HAP-1 (cell line): ENCODE measurements around the gene C1orf232.

Source experiments
- DNase-seq, 2 experiments: peaks; one replicate each; pipeline ENCODE4 v3.0.0-alpha.2; 2016 to 2020; ENCODE audit warnings: low spot score in 2 of 2
- H3K27me3 ChIP-seq: fragments of 250-450 bp; sonication (Bioruptor Pico); 2 replicates; pipeline ENCODE4 v1.5.1; 2020; ENCODE audit warnings: low read depth, mild to moderate bottlenecking, moderate library complexity
- H3K36me3 ChIP-seq: fragments of 250-450 bp; sonication (Bioruptor Pico); replicated peaks from 2 replicates; pipeline ENCODE4 v1.5.1; 2020; ENCODE audit warnings: mild to moderate bottlenecking
- H3K4me1 ChIP-seq: fragments of 250-450 bp; sonication (Bioruptor Pico); 2 replicates; pipeline ENCODE4 v1.5.1; 2020; ENCODE audit warnings: mild to moderate bottlenecking
- H3K4me3 ChIP-seq: fragments of 250-450 bp; sonication (Bioruptor Pico); 2 replicates; pipeline ENCODE4 v1.5.1; 2020; ENCODE audit warnings: mild to moderate bottlenecking, moderate library complexity
- H3K9me3 ChIP-seq: fragments of 250-450 bp; sonication (Bioruptor Pico); 2 replicates; pipeline ENCODE4 v1.5.1; 2020; ENCODE audit warnings: mild to moderate bottlenecking, moderate library complexity
- in situ Hi-C: fragments of 300-500 bp; cut with MboI; formaldehyde crosslinking; loops from 3 replicates; pipeline ENCODE4 v1.14.3; 2020; ENCODE audit warnings: low sequenced_read_pairs, inconsistent platforms, mixed read lengths

C1orf232 gene

GRCh38 chr1:26168410-26169197, at the start of gene C1orf232:
C1orf232 (minus strand) TSS chr1:26168963; CDS start chr1:26168499, 464 bp downstream.
- peak within 1 kb of the TSS; percentile 98 for H3K4me3 ChIP-seq
- peaks cover 26% of the 10 kb centered on the region for H3K4me1 ChIP-seq
- no peaks in the 10 kb centered on the region for H3K9me3 ChIP-seq
- H3K27me3 ChIP-seq, result no peaks in the 10 kb centered on the region
- in situ Hi-C loops, result no loop called here
- peaks cover 16% of the 10 kb centered on the region for H3K36me3 ChIP-seq
- peak; percentile 29 to 61 for DNase-seq

GRCh38 chr1:26215246-26215645, 46.5 kb upstream of the C1orf232 start:
- Histone ChIP-seq H3K4me1 (peaks cover 9% of the 10 kb centered on the region), H3K27me3 (no peaks in the 10 kb centered on the region), H3K4me3 (no peak overlapping the region), H3K9me3 (no peaks in the 10 kb centered on the region), H3K36me3 (no peaks in the 10 kb centered on the region)
- in situ Hi-C loops, result no loop called here
- DNase-seq, result no peak

GRCh38 chr1:26213335-26213905, 44.7 kb upstream of the C1orf232 start:
- in situ Hi-C loops, result no loop called here
- no peak for DNase-seq
- Histone ChIP-seq H3K4me3 (no peak overlapping the region), H3K4me1 (peaks cover 9% of the 10 kb centered on the region), H3K27me3 (no peaks in the 10 kb centered on the region), H3K9me3 (no peaks in the 10 kb centered on the region), H3K36me3 (no peaks in the 10 kb centered on the region)

GRCh38 chr1:26212726-26213125, 44.0 kb upstream of the C1orf232 start:
- Histone ChIP-seq H3K4me1 (peaks cover 9% of the 10 kb centered on the region), H3K36me3 (no peaks in the 10 kb centered on the region), H3K27me3 (no peaks in the 10 kb centered on the region), H3K9me3 (no peaks in the 10 kb centered on the region), H3K4me3 (no peak overlapping the region)
- DNase-seq, result no peak
- in situ Hi-C loops, result no loop called here

GRCh38 chr1:26210147-26210870, 41.5 kb upstream of the C1orf232 start:
- H3K4me3 ChIP-seq, result no peak overlapping the region
- no peaks in the 10 kb centered on the region for H3K4me1 ChIP-seq
- in situ Hi-C loops, result no loop called here
- DNase-seq, result no peak
- H3K27me3 ChIP-seq, result no peaks in the 10 kb centered on the region
- H3K9me3 ChIP-seq, result no peaks in the 10 kb centered on the region
- H3K36me3 ChIP-seq, result no peaks in the 10 kb centered on the region

- no peaks in the 10 kb centered on the region for H3K27me3 ChIP-seq
- H3K4me3 ChIP-seq, result no peak overlapping the region
- no peaks in the 10 kb centered on the region for H3K36me3 ChIP-seq
- in situ Hi-C loops, result no loop called here
- DNase-seq, result no peak
- H3K9me3 ChIP-seq, result no peaks in the 10 kb centered on the region
- no peaks in the 10 kb centered on the region for H3K4me1 ChIP-seq
These were observed 35.0 kb upstream of the C1orf232 start for GRCh38 chr1:26203642-26204318.

GRCh38 chr1:26200413-26200812, 31.6 kb upstream of the C1orf232 start:
- Histone ChIP-seq H3K9me3 (no peaks in the 10 kb centered on the region), H3K36me3 (no peaks in the 10 kb centered on the region), H3K4me1 (no peaks in the 10 kb centered on the region), H3K27me3 (no peaks in the 10 kb centered on the region), H3K4me3 (no peak overlapping the region)
- DNase-seq, result no peak
- in situ Hi-C loops, result no loop called here

- no peak for DNase-seq
- in situ Hi-C loops, result no loop called here
- Histone ChIP-seq H3K9me3 (no peaks in the 10 kb centered on the region), H3K4me3 (no peak overlapping the region), H3K4me1 (no peaks in the 10 kb centered on the region), H3K27me3 (no peaks in the 10 kb centered on the region), H3K36me3 (no peaks in the 10 kb centered on the region)
These were observed 29.1 kb upstream of the C1orf232 start for GRCh38 chr1:26197813-26198212.

- in situ Hi-C loops, result no loop called here
- Histone ChIP-seq H3K36me3 (no peaks in the 10 kb centered on the region), H3K4me3 (no peak overlapping the region), H3K27me3 (no peaks in the 10 kb centered on the region), H3K4me1 (no peaks in the 10 kb centered on the region), H3K9me3 (no peaks in the 10 kb centered on the region)
- DNase-seq, result no peak
These were observed 28.5 kb upstream of the C1orf232 start for GRCh38 chr1:26197301-26197700.

- in situ Hi-C loops, result no loop called here
- no peaks in the 10 kb centered on the region for H3K27me3 ChIP-seq
These were observed 27.0 kb upstream of the C1orf232 start for GRCh38 chr1:26195805-26196204.

GRCh38 chr1:26191739-26192138, 23.0 kb upstream of the C1orf232 start:
- Histone ChIP-seq H3K9me3 (no peaks in the 10 kb centered on the region), H3K4me1 (no peaks in the 10 kb centered on the region), H3K36me3 (no peaks in the 10 kb centered on the region), H3K27me3 (no peaks in the 10 kb centered on the region), H3K4me3 (no peak overlapping the region)
- no peak for DNase-seq
- in situ Hi-C loops, result no loop called here

More at GRCh38 chr1:26195805-26196204, 27.0 kb upstream of the C1orf232 start:
- H3K36me3 ChIP-seq, result no peaks in the 10 kb centered on the region
- H3K9me3 ChIP-seq, result no peaks in the 10 kb centered on the region
- no peaks in the 10 kb centered on the region for H3K4me1 ChIP-seq
- DNase-seq, result no peak
- no peak overlapping the region for H3K4me3 ChIP-seq

GRCh38 chr1:26190373-26190987, 21.7 kb upstream of the C1orf232 start, which contains the start of gene CATSPER4:
CATSPER4 (plus strand) TSS chr1:26190602; CDS start chr1:26190628, 26 bp downstream.
- in situ Hi-C loops, result no loop called here

GRCh38 chr1:26189751-26190275, 21.1 kb upstream of the C1orf232 start:
- H3K36me3 ChIP-seq, result no peaks in the 10 kb centered on the region
- in situ Hi-C loops, result no loop called here
- H3K27me3 ChIP-seq, result no peaks in the 10 kb centered on the region
- H3K4me1 ChIP-seq, result no peaks in the 10 kb centered on the region
- H3K4me3 ChIP-seq, result no peak overlapping the region
- DNase-seq, result no peak
- H3K9me3 ChIP-seq, result no peaks in the 10 kb centered on the region

More at GRCh38 chr1:26190373-26190987, 21.7 kb upstream of the C1orf232 start, which contains the start of gene CATSPER4:
- no peaks in the 10 kb centered on the region for H3K9me3 ChIP-seq
- no peaks in the 10 kb centered on the region for H3K4me1 ChIP-seq
- peak; percentile 34 to 66 for DNase-seq
- H3K36me3 ChIP-seq, result no peaks in the 10 kb centered on the region
- no peaks in the 10 kb centered on the region for H3K27me3 ChIP-seq
- H3K4me3 ChIP-seq, result no peak within 1 kb of the TSS
